ENCODE results near the gene SERTAD1.

Gene SERTAD1

GRCh38 chr19:40417643-40417981, 8.2 kb downstream of the SERTAD1 start:
- H3K36me3 ChIP-seq (ENCODE audit: insufficient read depth, low read length), result peaks cover 4% of the 10 kb centered on the region; the same call in 1 of the 2 replicates
- H3K9ac ChIP-seq (ENCODE audit: low read length), result no peak overlapping the region
- no peaks in the 10 kb centered on the region for H3K27me3 ChIP-seq (ENCODE audit: insufficient read depth, low read length)

GRCh38 chr19:40416918-40417642, 8.7 kb downstream of the SERTAD1 start:
- Histone ChIP-seq H3K36me3 (ENCODE audit: insufficient read depth, low read length) (no peaks in the 10 kb centered on the region), H3K4me3 (ENCODE audit: low read depth, low read length, poor library complexity, severe bottlenecking) (no peak overlapping the region), H4K20me1 (ENCODE audit: insufficient read depth, low read length) (no peaks in the 10 kb centered on the region), H3K4me1 (ENCODE audit: insufficient read depth, low read length, severe bottlenecking) (peaks cover 45% of the 10 kb centered on the region), H3K79me2 (ENCODE audit: insufficient read depth, low read length) (no peaks in the 10 kb centered on the region), H2AFZ (ENCODE audit: low read length) (no peak overlapping the region), H3F3A (ENCODE audit: insufficient read depth, low read length) (no peaks in the 10 kb centered on the region), H3K27ac (ENCODE audit: low read depth, low read length, poor library complexity, severe bottlenecking) (peak overlapping the region; percentile 74), H3K9me3 (ENCODE audit: low read length) (no peaks in the 10 kb centered on the region), H3K27me3 (ENCODE audit: insufficient read depth, low read length) (no peaks in the 10 kb centered on the region), H3K9ac (ENCODE audit: low read length) (no peak overlapping the region; the same call in 1 of the 2 replicates), H3K9me2 (ENCODE audit: low read depth, low read length) (no peaks in the 10 kb centered on the region), H3K4me2 (ENCODE audit: low read length) (no peak overlapping the region)
- no peak for TF ChIP-seq EZH2 (IDR thresholded peaks at IDR 0.05; ENCODE audit: borderline replicate concordance, low read length)
- TF ChIP-seq, protein P1, sequence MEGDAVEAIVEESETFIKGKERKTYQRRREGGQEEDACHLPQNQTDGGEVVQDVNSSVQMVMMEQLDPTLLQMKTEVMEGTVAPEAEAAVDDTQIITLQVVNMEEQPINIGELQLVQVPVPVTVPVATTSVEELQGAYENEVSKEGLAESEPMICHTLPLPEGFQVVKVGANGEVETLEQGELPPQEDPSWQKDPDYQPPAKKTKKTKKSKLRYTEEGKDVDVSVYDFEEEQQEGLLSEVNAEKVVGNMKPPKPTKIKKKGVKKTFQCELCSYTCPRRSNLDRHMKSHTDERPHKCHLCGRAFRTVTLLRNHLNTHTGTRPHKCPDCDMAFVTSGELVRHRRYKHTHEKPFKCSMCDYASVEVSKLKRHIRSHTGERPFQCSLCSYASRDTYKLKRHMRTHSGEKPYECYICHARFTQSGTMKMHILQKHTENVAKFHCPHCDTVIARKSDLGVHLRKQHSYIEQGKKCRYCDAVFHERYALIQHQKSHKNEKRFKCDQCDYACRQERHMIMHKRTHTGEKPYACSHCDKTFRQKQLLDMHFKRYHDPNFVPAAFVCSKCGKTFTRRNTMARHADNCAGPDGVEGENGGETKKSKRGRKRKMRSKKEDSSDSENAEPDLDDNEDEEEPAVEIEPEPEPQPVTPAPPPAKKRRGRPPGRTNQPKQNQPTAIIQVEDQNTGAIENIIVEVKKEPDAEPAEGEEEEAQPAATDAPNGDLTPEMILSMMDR (IDR thresholded peaks at IDR 0.05; ENCODE audit: low read length), result no peak

More at GRCh38 chr19:40417643-40417981, 8.2 kb downstream of the SERTAD1 start:
- Histone ChIP-seq H3K9me2 (ENCODE audit: low read depth, low read length) (no peaks in the 10 kb centered on the region), H3K4me3 (ENCODE audit: low read depth, low read length, poor library complexity, severe bottlenecking) (no peak overlapping the region), H3F3A (ENCODE audit: insufficient read depth, low read length) (no peaks in the 10 kb centered on the region), H4K20me1 (ENCODE audit: insufficient read depth, low read length) (no peaks in the 10 kb centered on the region), H3K4me2 (ENCODE audit: low read length) (no peak overlapping the region), H3K27ac (ENCODE audit: low read depth, low read length, poor library complexity, severe bottlenecking) (peak overlapping the region; percentile 74), H2AFZ (ENCODE audit: low read length) (no peak overlapping the region), H3K4me1 (ENCODE audit: insufficient read depth, low read length, severe bottlenecking) (peaks cover 39% of the 10 kb centered on the region), H3K79me2 (ENCODE audit: insufficient read depth, low read length) (no peaks in the 10 kb centered on the region), H3K9me3 (ENCODE audit: low read length) (no peaks in the 10 kb centered on the region)
- TF ChIP-seq, protein P1 (IDR thresholded peaks at IDR 0.05; ENCODE audit: low read length), result no peak
- no peak for TF ChIP-seq EZH2 (IDR thresholded peaks at IDR 0.05; ENCODE audit: borderline replicate concordance, low read length)

GRCh38 chr19:40415768-40416167, 10.0 kb downstream of the SERTAD1 start:
- Histone ChIP-seq H3K4me1 (ENCODE audit: insufficient read depth, low read length, severe bottlenecking) (peaks cover 49% of the 10 kb centered on the region), H3K9ac (ENCODE audit: low read length) (no peak overlapping the region), H4K20me1 (ENCODE audit: insufficient read depth, low read length) (no peaks in the 10 kb centered on the region), H3K4me2 (ENCODE audit: low read length) (no peak overlapping the region), H3K36me3 (ENCODE audit: insufficient read depth, low read length) (no peaks in the 10 kb centered on the region), H3K27me3 (ENCODE audit: insufficient read depth, low read length) (no peaks in the 10 kb centered on the region), H3K9me2 (ENCODE audit: low read depth, low read length) (no peaks in the 10 kb centered on the region), H3K9me3 (ENCODE audit: low read length) (no peaks in the 10 kb centered on the region), H3K27ac (ENCODE audit: low read depth, low read length, poor library complexity, severe bottlenecking) (peak overlapping the region; percentile 74), H2AFZ (ENCODE audit: low read length) (no peak overlapping the region), H3K4me3 (ENCODE audit: low read depth, low read length, poor library complexity, severe bottlenecking) (no peak overlapping the region), H3F3A (ENCODE audit: insufficient read depth, low read length) (no peaks in the 10 kb centered on the region), H3K79me2 (ENCODE audit: insufficient read depth, low read length) (no peaks in the 10 kb centered on the region)
- TF ChIP-seq EZH2 (IDR thresholded peaks at IDR 0.05; ENCODE audit: borderline replicate concordance, low read length), result no peak
- TF ChIP-seq, protein P1 (IDR thresholded peaks at IDR 0.05; ENCODE audit: low read length), result no peak

All from OCI-LY1 (cell line).